MM.1S (cell line): ENCODE data around the gene DNAJC28.

ENCODE experiments used
- DNase-seq: peaks from one replicate; pipeline ENCODE4 v3.0.0-alpha.2; 2015
- H2AFZ ChIP-seq: fragments of 300-600 bp; sonication (generic); 2 replicates; pipeline ENCODE4 v1.6.0; 2016; ENCODE audit warnings: antibody characterized with exemption, low read length
- H3F3A ChIP-seq: fragments of 300-600 bp; sonication (generic); 2 replicates; pipeline ENCODE4 v1.6.1; 2016; ENCODE audit warnings: mild to moderate bottlenecking, antibody characterized with exemption, low read length, moderate library complexity, mixed read lengths; ENCODE audit not compliant: insufficient read depth
- H3K27ac ChIP-seq: fragments of 300-600 bp; sonication (generic); 2 replicates; pipeline ENCODE4 v1.5.1; 2016; ENCODE audit warnings: mild to moderate bottlenecking, low read length
- H3K27me3 ChIP-seq: fragments of 300-600 bp; sonication (generic); replicated peaks from 2 replicates; pipeline ENCODE4 v1.6.0; 2016; ENCODE audit warnings: low read length; ENCODE audit not compliant: insufficient read depth
- H3K36me3 ChIP-seq: fragments of 300-600 bp; sonication (generic); replicated peaks from 2 replicates; pipeline ENCODE4 v1.6.1; 2016; ENCODE audit warnings: mild to moderate bottlenecking, low read length, mixed read lengths; ENCODE audit not compliant: insufficient read depth
- H3K4me1 ChIP-seq: fragments of 300-600 bp; sonication (generic); 2 replicates; pipeline ENCODE4 v1.6.1; 2016; ENCODE audit warnings: low read length, mixed read lengths
- H3K4me2 ChIP-seq: fragments of 300-600 bp; sonication (generic); 2 replicates; pipeline ENCODE4 v1.6.0; 2016; ENCODE audit warnings: low read depth, low read length
- H3K4me3 ChIP-seq: fragments of 300-600 bp; sonication (generic); 2 replicates; pipeline ENCODE4 v1.5.1; 2016; ENCODE audit warnings: low read length, mixed read lengths
- H3K79me2 ChIP-seq: fragments of 300-600 bp; sonication (generic); 2 replicates; pipeline ENCODE4 v1.6.1; 2016; ENCODE audit warnings: mixed run types, low read length, mixed read lengths
- H3K9ac ChIP-seq: fragments of 300-600 bp; sonication (generic); 2 replicates; pipeline ENCODE4 v1.6.1; 2016; ENCODE audit warnings: low read length, mixed read lengths
- H3K9me2 ChIP-seq: fragments of 300-600 bp; sonication (generic); replicated peaks from 2 replicates; pipeline ENCODE4 v1.6.1; 2016; ENCODE audit warnings: mild to moderate bottlenecking, low read length, mixed read lengths; ENCODE audit not compliant: insufficient read depth
- H3K9me3 ChIP-seq: fragments of 300-600 bp; sonication (generic); replicated peaks from 2 replicates; pipeline ENCODE4 v1.6.1; 2016; ENCODE audit warnings: mild to moderate bottlenecking, low read length, mixed read lengths; ENCODE audit not compliant: insufficient read depth
- H4K20me1 ChIP-seq: fragments of 300-600 bp; sonication (generic); 2 replicates; pipeline ENCODE4 v1.6.1; 2016; ENCODE audit warnings: mild to moderate bottlenecking, low read length, moderate library complexity, mixed read lengths; ENCODE audit not compliant: insufficient read depth
- EZH2 ChIP-seq: fragments of 300-600 bp; sonication (generic); optimal IDR thresholded peaks from 2 replicates; pipeline ENCODE3; 2017; ENCODE audit warnings: low read depth, mild to moderate bottlenecking, antibody characterized with exemption, low read length, mixed read lengths
- EZH2phosphoT487 ChIP-seq: fragments of 300-600 bp; sonication (generic); IDR thresholded peaks from 2 replicates; pipeline ENCODE4 v1.6.1; 2018; ENCODE audit warnings: antibody characterized with exemption, low read length
- TF ChIP-seq, protein P1 (sequence below): fragments of 300-600 bp; sonication (generic); IDR thresholded peaks from 2 replicates; pipeline ENCODE4 v1.5.1; 2016; ENCODE audit warnings: antibody characterized with exemption, low read length, mixed read lengths

The DNAJC28 gene

DNA sequence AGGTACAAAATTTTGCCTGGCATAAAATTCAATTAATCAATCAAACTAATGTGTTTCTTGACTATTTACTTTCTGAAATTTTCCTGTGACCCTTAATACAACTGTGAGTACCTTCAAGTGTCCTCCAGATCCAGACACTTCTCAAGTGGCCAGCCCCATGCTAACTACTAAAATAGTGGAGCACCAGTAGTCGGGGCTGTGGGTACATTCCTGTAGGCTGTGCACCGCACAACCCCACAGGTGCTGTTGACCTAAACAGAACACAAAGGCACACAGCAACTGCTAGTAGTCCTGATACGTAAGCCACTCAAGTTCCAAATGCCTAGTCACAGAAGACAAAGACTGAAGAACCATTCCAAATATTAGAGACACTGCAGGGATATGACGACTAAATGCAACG, 48.3 kb downstream of the DNAJC28 start:
- H3K9me3 ChIP-seq = no peaks in the 10 kb centered on the region
- H3K27ac ChIP-seq = no peak overlapping the region
- H3K36me3 ChIP-seq = no peaks in the 10 kb centered on the region
- TF ChIP-seq, protein P1, sequence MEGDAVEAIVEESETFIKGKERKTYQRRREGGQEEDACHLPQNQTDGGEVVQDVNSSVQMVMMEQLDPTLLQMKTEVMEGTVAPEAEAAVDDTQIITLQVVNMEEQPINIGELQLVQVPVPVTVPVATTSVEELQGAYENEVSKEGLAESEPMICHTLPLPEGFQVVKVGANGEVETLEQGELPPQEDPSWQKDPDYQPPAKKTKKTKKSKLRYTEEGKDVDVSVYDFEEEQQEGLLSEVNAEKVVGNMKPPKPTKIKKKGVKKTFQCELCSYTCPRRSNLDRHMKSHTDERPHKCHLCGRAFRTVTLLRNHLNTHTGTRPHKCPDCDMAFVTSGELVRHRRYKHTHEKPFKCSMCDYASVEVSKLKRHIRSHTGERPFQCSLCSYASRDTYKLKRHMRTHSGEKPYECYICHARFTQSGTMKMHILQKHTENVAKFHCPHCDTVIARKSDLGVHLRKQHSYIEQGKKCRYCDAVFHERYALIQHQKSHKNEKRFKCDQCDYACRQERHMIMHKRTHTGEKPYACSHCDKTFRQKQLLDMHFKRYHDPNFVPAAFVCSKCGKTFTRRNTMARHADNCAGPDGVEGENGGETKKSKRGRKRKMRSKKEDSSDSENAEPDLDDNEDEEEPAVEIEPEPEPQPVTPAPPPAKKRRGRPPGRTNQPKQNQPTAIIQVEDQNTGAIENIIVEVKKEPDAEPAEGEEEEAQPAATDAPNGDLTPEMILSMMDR = no peak
- TF ChIP-seq EZH2phosphoT487 = no peak
- no peak for TF ChIP-seq EZH2
- H3K4me3 ChIP-seq = no peak overlapping the region
- H3K27me3 ChIP-seq = no peaks in the 10 kb centered on the region
- H3F3A ChIP-seq = no peaks in the 10 kb centered on the region
- H4K20me1 ChIP-seq = no peaks in the 10 kb centered on the region
- no peaks in the 10 kb centered on the region for H3K79me2 ChIP-seq
- no peaks in the 10 kb centered on the region for H3K9me2 ChIP-seq
- DNase-seq = no peak
- H3K4me2 ChIP-seq = no peak overlapping the region
- no peak overlapping the region for H2AFZ ChIP-seq
- no peak overlapping the region for H3K9ac ChIP-seq
- no peaks in the 10 kb centered on the region for H3K4me1 ChIP-seq

DNA sequence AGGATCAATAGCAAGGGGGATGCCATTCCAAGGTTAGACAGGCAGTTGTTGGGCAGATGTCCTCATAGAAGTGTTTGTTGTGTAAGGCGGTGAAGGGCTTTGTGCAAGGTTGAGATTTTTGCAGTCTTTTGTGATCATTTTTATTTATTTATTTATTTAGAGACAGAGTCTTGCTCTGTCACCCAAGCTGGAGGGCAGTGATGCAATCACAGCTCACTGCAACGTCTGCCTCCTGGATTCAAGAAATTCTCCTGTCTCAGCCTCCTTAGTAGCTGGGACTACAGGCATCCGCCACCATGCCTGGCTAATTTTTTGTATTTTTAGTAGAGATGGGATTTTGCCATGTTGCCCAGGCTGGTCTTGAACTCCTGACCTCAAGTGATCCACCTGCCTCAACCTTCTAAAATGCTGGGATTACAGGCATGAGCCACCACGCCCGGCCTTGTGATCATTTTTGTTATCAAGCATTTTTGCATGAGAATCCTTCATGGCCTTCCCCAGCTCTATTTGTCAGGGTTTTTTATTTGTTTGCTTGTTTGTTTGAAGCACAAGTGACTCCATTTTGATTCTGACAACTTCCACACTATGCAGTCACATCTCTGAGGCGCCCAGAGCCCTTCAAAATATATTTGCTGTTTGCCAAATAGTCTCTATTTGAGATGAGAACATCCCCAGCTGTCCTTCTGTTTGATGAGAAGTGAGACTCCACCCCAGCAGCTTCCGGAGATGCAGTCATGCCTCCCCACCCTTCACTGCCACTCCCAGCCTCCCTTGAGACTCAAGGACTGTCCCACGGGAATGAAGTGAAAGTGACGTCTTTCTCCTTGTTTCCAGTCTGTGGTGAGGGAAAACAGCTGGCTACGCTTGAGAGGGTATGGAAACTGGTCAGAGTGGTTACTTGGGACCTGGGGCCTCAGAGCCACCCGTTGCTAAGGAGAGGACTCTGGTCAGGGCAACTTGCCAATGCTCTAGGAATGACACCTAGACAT, 49.7 kb downstream of the DNAJC28 start:
- no peak overlapping the region for H3K9ac ChIP-seq
- no peak overlapping the region for H3K4me2 ChIP-seq
- H3K9me2 ChIP-seq = no peaks in the 10 kb centered on the region
- H3K79me2 ChIP-seq = no peaks in the 10 kb centered on the region
- no peak for DNase-seq
- no peak overlapping the region for H3K4me3 ChIP-seq
- H3K9me3 ChIP-seq = no peaks in the 10 kb centered on the region
- H4K20me1 ChIP-seq = no peaks in the 10 kb centered on the region
- TF ChIP-seq, protein P1 = no peak
- TF ChIP-seq EZH2phosphoT487 (no peak), EZH2 (no peak)
- H3K4me1 ChIP-seq = no peaks in the 10 kb centered on the region
- H3K27ac ChIP-seq = no peak overlapping the region
- no peaks in the 10 kb centered on the region for H3F3A ChIP-seq
- H3K36me3 ChIP-seq = peaks cover 1% of the 10 kb centered on the region; the same call in 1 of the 2 replicates
- no peaks in the 10 kb centered on the region for H3K27me3 ChIP-seq
- no peak overlapping the region for H2AFZ ChIP-seq
